Colonic mucosa (tissue), 4 donors: ENCODE results near the gene FLT1. TPM values are rescaled to one million over a fixed set of nuclear protein-coding genes. Genes with fewer than 3 reads are reported as not detected.

ENCODE experiments used
- DNase-seq: peaks from one replicate; pipeline ENCODE4 v3.0.0-alpha.2; 2020
- H3K27ac ChIP-seq: fragments of 200-600 bp; one replicate; pipeline ENCODE4 v1.8.0; 2021
- H3K27me3 ChIP-seq: fragments of 200-600 bp; one replicate; pipeline ENCODE4 v1.8.0; 2021
- H3K36me3 ChIP-seq: fragments of 200-600 bp; one replicate; pipeline ENCODE4 v1.8.0; 2021
- H3K4me1 ChIP-seq: fragments of 200-600 bp; one replicate; pipeline ENCODE4 v1.8.0; 2021; ENCODE audit warnings: mild to moderate bottlenecking
- H3K4me3 ChIP-seq: fragments of 200-600 bp; one replicate; pipeline ENCODE4 v1.8.0; 2021
- H3K9ac ChIP-seq, 2 donors: one replicate each; pipeline ENCODE4 v1.7.0; 2013; ENCODE audit warnings: control low read depth in 2 of 2, low read depth in 2 of 2, low read length in 2 of 2
- H3K9me3 ChIP-seq: fragments of 200-600 bp; one replicate; pipeline ENCODE4 v1.8.0; 2021
- CTCF ChIP-seq: fragments of 200-600 bp; IDR thresholded peaks from one replicate; pipeline ENCODE4 v1.8.0; 2022; ENCODE audit warnings: antibody characterized with exemption, mild to moderate bottlenecking
- intact Hi-C: fragments of 100-400 bp; cut with DNase I; formaldehyde crosslinking; loops from one replicate; pipeline ENCODE4 v1.14.1; 2022
- total RNA-seq, 2 donors: library from RNA; stranded (reverse); fragmentation: NEBNext Ultra II Directional in 1 of 2; extraction: Animal tissue kit (Norgen Biotek cat#: 25700) in 1 of 2; gene quantifications; one replicate each; pipeline ENCODE4 v1.2.1, GENCODE V29; 2021
- donor health status: healthy.
- donor health status: DM: no; HTN: no; CAD: no.
- donor health status: DM: no; HTN: no; CAD: no.

FLT1 gene
- total RNA-seq, 2 donors from 2014 or later, result 4.7 to 16.6 TPM

GRCh38 chr13:28475916-28476725 is 18.8 kb downstream of the FLT1 start:
- TF ChIP-seq CTCF, result no peak
- Histone ChIP-seq H3K27ac (no peak overlapping the region), H3K9me3 (no peaks in the 10 kb centered on the region), H3K9ac (no peak overlapping the region), H3K36me3 (no peaks in the 10 kb centered on the region), H3K4me1 (no peaks in the 10 kb centered on the region), H3K27me3 (no peaks in the 10 kb centered on the region), H3K4me3 (no peak overlapping the region)
- no peak for DNase-seq
- intact Hi-C loops, result no loop called here

GRCh38 chr13:28474491-28475134 is 20.3 kb downstream of the FLT1 start:
- H3K4me1 ChIP-seq, result no peaks in the 10 kb centered on the region
- H3K27ac ChIP-seq, result no peak overlapping the region
- no peaks in the 10 kb centered on the region for H3K27me3 ChIP-seq
- intact Hi-C loops, result no loop called here
- no peak overlapping the region for H3K4me3 ChIP-seq
- no peak for TF ChIP-seq CTCF
- DNase-seq, result no peak
- no peaks in the 10 kb centered on the region for H3K9me3 ChIP-seq
- no peaks in the 10 kb centered on the region for H3K36me3 ChIP-seq
- H3K9ac ChIP-seq, result no peak overlapping the region

GRCh38 chr13:28473044-28473443 is 21.9 kb downstream of the FLT1 start:
- no peak overlapping the region for H3K9ac ChIP-seq
- DNase-seq, result no peak
- H3K4me1 ChIP-seq, result no peaks in the 10 kb centered on the region
- no peak for TF ChIP-seq CTCF
- H3K36me3 ChIP-seq, result no peaks in the 10 kb centered on the region
- H3K27me3 ChIP-seq, result no peaks in the 10 kb centered on the region
- H3K27ac ChIP-seq, result no peak overlapping the region
- no peak overlapping the region for H3K4me3 ChIP-seq
- no peaks in the 10 kb centered on the region for H3K9me3 ChIP-seq
- intact Hi-C loops, result no loop called here

DNA sequence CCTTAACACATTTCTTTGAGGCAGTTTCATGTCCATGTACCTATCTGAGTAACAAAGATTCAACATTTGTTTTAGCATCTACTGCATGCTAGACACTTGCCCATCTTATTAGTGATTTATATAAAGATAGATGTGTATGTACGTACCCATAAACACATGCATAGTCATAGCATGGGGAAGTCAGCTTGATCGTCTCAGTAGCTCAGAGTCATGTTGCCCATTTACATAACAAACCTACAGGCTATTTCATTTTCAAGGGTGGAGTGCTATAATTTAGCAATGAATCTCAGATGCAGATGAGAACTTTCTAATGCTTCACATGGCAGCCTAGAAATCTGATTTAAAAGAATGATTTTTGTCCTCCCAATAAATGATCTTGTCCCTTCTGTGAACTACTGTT is 23.5 kb downstream of the FLT1 start:
- H3K4me3 ChIP-seq, result no peak overlapping the region
- TF ChIP-seq CTCF, result no peak
- no peak for DNase-seq

GRCh38 chr13:28470296-28470695 is 24.6 kb downstream of the FLT1 start:
- Histone ChIP-seq H3K9me3 (no peaks in the 10 kb centered on the region), H3K27me3 (no peaks in the 10 kb centered on the region), H3K36me3 (no peaks in the 10 kb centered on the region), H3K27ac (no peak overlapping the region), H3K4me3 (no peak overlapping the region), H3K9ac (no peak overlapping the region), H3K4me1 (peaks cover 5% of the 10 kb centered on the region)
- intact Hi-C loops, result no loop called here
- no peak for DNase-seq
- no peak for TF ChIP-seq CTCF

More for the DNA sequence above, 23.5 kb downstream of the FLT1 start:
- H3K4me1 ChIP-seq, result peaks cover 5% of the 10 kb centered on the region
- no peak overlapping the region for H3K27ac ChIP-seq
- no peaks in the 10 kb centered on the region for H3K36me3 ChIP-seq
- H3K9ac ChIP-seq, result no peak overlapping the region
- no peaks in the 10 kb centered on the region for H3K9me3 ChIP-seq
- intact Hi-C loops, result no loop called here
- H3K27me3 ChIP-seq, result no peaks in the 10 kb centered on the region
